Brain microvascular endothelial cell (primary cell): ENCODE data around the gene KRTAP10-12.

Experiments
- DNase-seq: peaks from one replicate; pipeline ENCODE4 v3.0.0-alpha.2; 2020
- H3K27ac ChIP-seq: fragments of 250-450 bp; sonication (Bioruptor Pico); 2 replicates; pipeline ENCODE4 v1.5.1; 2020; ENCODE audit warnings: mild to moderate bottlenecking, moderate library complexity
- H3K27me3 ChIP-seq: fragments of 250-450 bp; sonication (Bioruptor Pico); replicated peaks from 2 replicates; pipeline ENCODE4 v1.5.1; 2020; ENCODE audit warnings: mild to moderate bottlenecking
- H3K36me3 ChIP-seq: fragments of 250-450 bp; sonication (Bioruptor Pico); replicated peaks from 2 replicates; pipeline ENCODE4 v1.5.1; 2020; ENCODE audit warnings: mild to moderate bottlenecking
- H3K4me3 ChIP-seq: 2 replicates; pipeline ENCODE4 v1.5.1; 2011; ENCODE audit warnings: low read depth, mild to moderate bottlenecking, control low read depth, low read length, moderate library complexity
- CTCF ChIP-seq: IDR thresholded peaks from 2 replicates; pipeline ENCODE4 v1.5.1; 2011; ENCODE audit warnings: low read depth, mild to moderate bottlenecking, moderate library complexity, low read length, control low read depth, inconsistent platforms; ENCODE audit errors: missing control alignments
- in situ Hi-C: cut with HindIII; loops from 2 replicates; pipeline ENCODE4 v1.10.0; 2017; ENCODE audit warnings: low sequenced_read_pairs, low pct_ligation_motif_present

The KRTAP10-12 gene

GRCh38 chr21:44713130-44713529 is 16.2 kb downstream of the KRTAP10-12 start:
- H3K4me3 ChIP-seq: no peak overlapping the region
- no peak for DNase-seq
- H3K27me3 ChIP-seq: peaks cover 71% of the 10 kb centered on the region

GRCh38 chr21:44713846-44714245 is 16.9 kb downstream of the KRTAP10-12 start:
- TF ChIP-seq CTCF: no peak
- Histone ChIP-seq H3K27ac (no peak overlapping the region), H3K36me3 (no peaks in the 10 kb centered on the region), H3K27me3 (peaks cover 68% of the 10 kb centered on the region), H3K4me3 (no peak overlapping the region)
- in situ Hi-C loops: no loop called here
- DNase-seq: no peak

More at GRCh38 chr21:44713130-44713529, 16.2 kb downstream of the KRTAP10-12 start:
- in situ Hi-C loops: no loop called here
- Histone ChIP-seq H3K36me3 (no peaks in the 10 kb centered on the region), H3K27ac (no peak overlapping the region)
- TF ChIP-seq CTCF: no peak

- TF ChIP-seq CTCF: no peak
- H3K4me3 ChIP-seq: no peak overlapping the region
- in situ Hi-C loops: no loop called here
- DNase-seq: no peak
- peaks cover 62% of the 10 kb centered on the region for H3K27me3 ChIP-seq
- H3K27ac ChIP-seq: no peak overlapping the region
- H3K36me3 ChIP-seq: no peaks in the 10 kb centered on the region
These were observed 17.9 kb downstream of the KRTAP10-12 start for GRCh38 chr21:44714905-44715304.

- H3K27me3 ChIP-seq: peaks cover 47% of the 10 kb centered on the region
- no peak overlapping the region for H3K27ac ChIP-seq
- in situ Hi-C loops: no loop called here
These were observed 20.0 kb downstream of the KRTAP10-12 start for GRCh38 chr21:44716984-44717383.

GRCh38 chr21:44718093-44718492 is 21.1 kb downstream of the KRTAP10-12 start:
- Histone ChIP-seq H3K36me3 (no peaks in the 10 kb centered on the region), H3K27me3 (peaks cover 43% of the 10 kb centered on the region), H3K27ac (no peak overlapping the region), H3K4me3 (no peak overlapping the region)
- no peak for TF ChIP-seq CTCF
- no peak for DNase-seq
- in situ Hi-C loops: no loop called here

More at GRCh38 chr21:44716984-44717383, 20.0 kb downstream of the KRTAP10-12 start:
- Histone ChIP-seq H3K36me3 (no peaks in the 10 kb centered on the region), H3K4me3 (no peak overlapping the region)
- TF ChIP-seq CTCF: no peak
- DNase-seq: no peak

- no peak for DNase-seq
- no peak overlapping the region for H3K27ac ChIP-seq
- H3K27me3 ChIP-seq: peaks cover 43% of the 10 kb centered on the region
- H3K36me3 ChIP-seq: no peaks in the 10 kb centered on the region
- H3K4me3 ChIP-seq: no peak overlapping the region
- in situ Hi-C loops: no loop called here
- TF ChIP-seq CTCF: no peak
These were observed 21.6 kb downstream of the KRTAP10-12 start for GRCh38 chr21:44718571-44718970.
